Measurements from ENCODE around the gene CPXM1. TPM values are rescaled to one million over a fixed set of nuclear protein-coding genes. Genes with fewer than 3 reads are reported as not detected.

The CPXM1 gene
- total and polyA plus RNA-seq, 9 of the 15 experiments (the other 6 are each of a cell fraction or from before 2014, with no cell fraction given) = 0.04 to 1.1 (median 0.37) TPM; not detected in 2

DNA sequence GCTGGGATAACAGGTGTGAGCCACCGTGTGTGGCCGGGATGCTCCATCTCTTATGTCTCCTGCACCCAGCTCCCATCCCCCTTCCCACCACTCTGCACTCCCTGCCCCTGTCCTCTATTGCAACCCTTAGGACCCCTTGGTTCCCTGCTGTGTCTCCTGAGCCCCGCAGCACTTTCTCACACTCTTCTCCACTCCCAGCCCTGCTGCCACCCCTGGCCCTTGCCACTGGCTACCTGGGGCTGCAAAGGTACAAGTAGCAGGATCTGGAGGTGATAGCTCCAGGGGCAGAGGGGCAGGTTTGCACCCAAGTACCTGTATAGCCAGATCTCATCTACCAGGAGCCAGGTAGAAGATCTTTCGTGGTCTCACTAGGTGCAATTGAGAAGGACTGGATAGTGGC is 6.6 kb upstream of the CPXM1 start (continued):
- no peak for TF ChIP-seq ETS2 (tag; IDR thresholded peaks at IDR 0.05; ENCODE audit: borderline replicate concordance, poor library complexity, severe bottlenecking)

DNA sequence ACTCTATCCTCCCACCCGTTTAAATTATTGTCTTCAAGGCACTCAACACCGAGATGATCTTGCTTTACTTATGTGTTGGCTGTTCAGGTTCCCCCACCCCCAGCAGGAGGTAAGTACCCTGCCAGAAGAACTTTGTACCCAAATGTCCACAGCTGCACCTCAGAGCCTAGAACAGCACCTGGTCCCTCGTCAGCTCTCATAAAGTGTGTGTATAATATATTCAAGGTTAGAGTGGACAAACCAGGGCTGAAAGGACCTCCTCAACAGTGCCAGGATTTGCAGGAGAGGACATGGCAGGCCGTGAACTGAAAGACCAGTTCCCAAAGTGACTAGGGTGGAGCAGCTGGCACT is 5.9 kb upstream of the CPXM1 start:
- POLR2A ChIA-PET = no interaction called here
- TF ChIP-seq PURB (CRISPR knock-in tag; IDR thresholded peaks at IDR 0.05; ENCODE audit: low read depth) (no peak), TEAD1 (CRISPR knock-in tag; IDR thresholded peaks at IDR 0.05) (no peak), ZFX (CRISPR knock-in tag; IDR thresholded peaks at IDR 0.05) (no peak), ZNF586 (CRISPR knock-in tag; conservative IDR thresholded peaks at IDR 0.05) (no peak), ZNF57 (CRISPR knock-in tag; IDR thresholded peaks at IDR 0.05) (no peak), BRD9 (IDR thresholded peaks at IDR 0.05; ENCODE audit: low read depth, partially characterized antibody) (no peak), CXXC5 (CRISPR knock-in tag; IDR thresholded peaks at IDR 0.05) (no peak), CEBPB (tag; IDR thresholded peaks at IDR 0.05) (no peak)
- TF ChIP-seq, protein P1, sequence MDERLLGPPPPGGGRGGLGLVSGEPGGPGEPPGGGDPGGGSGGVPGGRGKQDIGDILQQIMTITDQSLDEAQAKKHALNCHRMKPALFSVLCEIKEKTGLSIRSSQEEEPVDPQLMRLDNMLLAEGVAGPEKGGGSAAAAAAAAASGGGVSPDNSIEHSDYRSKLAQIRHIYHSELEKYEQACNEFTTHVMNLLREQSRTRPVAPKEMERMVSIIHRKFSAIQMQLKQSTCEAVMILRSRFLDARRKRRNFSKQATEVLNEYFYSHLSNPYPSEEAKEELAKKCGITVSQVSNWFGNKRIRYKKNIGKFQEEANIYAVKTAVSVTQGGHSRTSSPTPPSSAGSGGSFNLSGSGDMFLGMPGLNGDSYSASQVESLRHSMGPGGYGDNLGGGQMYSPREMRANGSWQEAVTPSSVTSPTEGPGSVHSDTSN (CRISPR knock-in tag; IDR thresholded peaks at IDR 0.05; ENCODE audit: low read depth) = no peak
- TF ChIP-seq, protein P1 (tag; conservative IDR thresholded peaks at IDR 0.05; ENCODE audit: low read depth) = no peak
- TF ChIP-seq, protein P2, sequence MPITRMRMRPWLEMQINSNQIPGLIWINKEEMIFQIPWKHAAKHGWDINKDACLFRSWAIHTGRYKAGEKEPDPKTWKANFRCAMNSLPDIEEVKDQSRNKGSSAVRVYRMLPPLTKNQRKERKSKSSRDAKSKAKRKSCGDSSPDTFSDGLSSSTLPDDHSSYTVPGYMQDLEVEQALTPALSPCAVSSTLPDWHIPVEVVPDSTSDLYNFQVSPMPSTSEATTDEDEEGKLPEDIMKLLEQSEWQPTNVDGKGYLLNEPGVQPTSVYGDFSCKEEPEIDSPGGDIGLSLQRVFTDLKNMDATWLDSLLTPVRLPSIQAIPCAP (CRISPR knock-in tag; IDR thresholded peaks at IDR 0.05; ENCODE audit: borderline replicate concordance) = no peak
- BruUV-seq (replicated peaks) = no TSS peak

More for the DNA sequence above, 5.9 kb upstream of the CPXM1 start:
- Histone ChIP-seq H3K4me2 (ENCODE audit: insufficient read depth, low read length) (no peak overlapping the region), H3K4me3 (no peak overlapping the region), H3K79me2 (ENCODE audit: control insufficient read depth, insufficient read depth, low read length) (no peaks in the 10 kb centered on the region), H3K4me1 (replicated peaks in 1 of 2; ENCODE audit: control insufficient read depth in 2 of 2, insufficient read depth in 2 of 2, low read length in 2 of 2) (peaks cover 4 to 20% of the 10 kb centered on the region in 2 experiments; a peak in 4 of 5 replicates), H3K9ac (ENCODE audit: insufficient read depth in 1 of 2, low read depth in 2 of 2, low read length in 2 of 2) (no peak overlapping the region), H3K27me3 (ENCODE audit: control insufficient read depth in 2 of 2, insufficient read depth in 2 of 2, low read length in 2 of 2) (peaks cover 0 to 14% of the 10 kb centered on the region in 2 experiments; a peak in 2 of 5 replicates), H3K27ac (ENCODE audit: extremely low read depth, low read depth, low read length) (no peak overlapping the region), H3K9me3 (replicated peaks; ENCODE audit: control insufficient read depth, insufficient read depth, low read depth, low read length) (no peaks in the 10 kb centered on the region), H2AFZ (ENCODE audit: low read depth, low read length) (no peak overlapping the region), H4K20me1 (replicated peaks; ENCODE audit: control insufficient read depth, insufficient read depth, low read length) (no peaks in the 10 kb centered on the region), H3K9me1 (ENCODE audit: control insufficient read depth, insufficient read depth, low read length) (no peaks in the 10 kb centered on the region), H3K36me3 (ENCODE audit: control insufficient read depth, insufficient read depth, low read length) (no peaks in the 10 kb centered on the region)
- WGBS (ENCODE audit: insufficient coverage, low coverage, missing lambda C conversion rate) = 5% methylated on average over 4 of the region's 4 CpGs
- CTCF ChIA-PET (ENCODE audit: low intra/inter-chr PET ratio) = no interaction called here
- FAIRE-seq = no peak
- intact Hi-C loops (cut with micrococcal nuclease) = no loop called here
- in situ Hi-C loops (cut with MboI) = no loop called here
- DNase-seq (ENCODE audit: extremely low read depth in 1 of 4, low spot score in 3 of 4) = no peak
- no peak for ATAC-seq

Data from K562 (cell line).